PC-9 (cell line): ENCODE data around the gene KCNJ5. TPM values are rescaled to one million over a fixed set of nuclear protein-coding genes. Genes with fewer than 3 reads are reported as not detected.

ENCODE experiments used
- BruUV-seq: library from RNA; stranded (reverse); fragments of 400-500 nt; replicated peaks from 2 replicates; lab custom pipeline; 2021; lab: Mats Ljungman, UMichigan
- CTCF ChIA-PET: fragments of 300-600 bp; sonication (Branson Sonifier 250); formaldehyde crosslinking; loops from one replicate; lab custom pipeline; 2022; ENCODE audit warnings: antibody characterized with exemption; lab: Charles Lee
- POLR2A ChIA-PET: fragments of 300-600 bp; sonication (Branson Sonifier 250); formaldehyde crosslinking; loops from one replicate; lab custom pipeline; 2022; ENCODE audit warnings: antibody characterized with exemption; ENCODE audit not compliant: unreplicated experiment; lab: Charles Lee
- DNase-seq, 2 experiments: peaks; one replicate each; pipeline versions ENCODE4 v3.0.0 to v3.0.0-alpha.2; 2015 to 2022; ENCODE audit warnings: mixed read lengths in 1 of 2
- H2AFZ ChIP-seq: fragments of 200-600 bp; sonication (generic); 2 replicates; pipeline ENCODE4 v1.8.1; 2017; ENCODE audit warnings: antibody characterized with exemption
- H3F3A ChIP-seq: fragments of 200-600 bp; sonication (generic); 2 replicates; pipeline ENCODE4 v1.8.1; 2017; ENCODE audit warnings: antibody characterized with exemption, mild to moderate bottlenecking, low read depth; ENCODE audit not compliant: insufficient read depth
- H3K27ac ChIP-seq: fragments of 200-600 bp; sonication (generic); 2 replicates; pipeline ENCODE4 v1.6.1; 2016; ENCODE audit warnings: mixed run types
- H3K27me3 ChIP-seq: fragments of 200-600 bp; sonication (generic); 2 replicates; pipeline ENCODE4 v1.6.1; 2016; ENCODE audit warnings: low read depth, mixed run types; ENCODE audit not compliant: insufficient read depth
- H3K36me3 ChIP-seq: fragments of 200-600 bp; sonication (generic); 2 replicates; pipeline ENCODE4 v1.6.1; 2016; ENCODE audit warnings: low read depth, mixed run types
- H3K4me1 ChIP-seq: fragments of 200-600 bp; sonication (generic); replicated peaks from 2 replicates; pipeline ENCODE4 v1.6.1; 2016; ENCODE audit warnings: mixed run types; ENCODE audit not compliant: insufficient read depth
- H3K4me2 ChIP-seq: fragments of 200-600 bp; sonication (generic); 2 replicates; pipeline ENCODE4 v1.6.1; 2017; ENCODE audit warnings: mixed run types
- H3K4me3 ChIP-seq: fragments of 200-600 bp; sonication (generic); 2 replicates; pipeline ENCODE4 v1.6.1; 2016; ENCODE audit warnings: mixed run types
- H3K79me2 ChIP-seq: fragments of 200-600 bp; sonication (generic); 2 replicates; pipeline ENCODE4 v1.6.1; 2017; ENCODE audit warnings: low read depth, mixed run types
- H3K9me2 ChIP-seq: fragments of 200-600 bp; sonication (generic); 2 replicates; pipeline ENCODE4 v1.8.1; 2017; ENCODE audit warnings: mild to moderate bottlenecking; ENCODE audit not compliant: insufficient read depth
- H3K9me3 ChIP-seq: fragments of 200-600 bp; sonication (generic); 2 replicates; pipeline ENCODE4 v1.8.1; 2016; ENCODE audit warnings: low read depth; ENCODE audit not compliant: insufficient read depth
- H4K20me1 ChIP-seq: fragments of 200-600 bp; sonication (generic); 2 replicates; pipeline ENCODE4 v1.8.1; 2017; ENCODE audit not compliant: insufficient read depth
- EZH2 ChIP-seq: fragments of 200-600 bp; sonication (generic); IDR thresholded peaks from 2 replicates; pipeline ENCODE4 v1.8.0; 2017; ENCODE audit warnings: antibody characterized with exemption, low read depth
- intact Hi-C: fragments of 100-400 bp; cut with micrococcal nuclease; formaldehyde crosslinking; loops from one replicate; pipeline ENCODE4 v1.10.0; 2022; ENCODE audit not compliant: unreplicated experiment
- total RNA-seq: library from RNA; stranded (reverse); gene quantifications from 2 replicates; pipeline ENCODE4 v1.2.3, GENCODE V29; 2021
- TF ChIP-seq, protein P1 (sequence below): fragments of 200-600 bp; sonication (generic); conservative IDR thresholded peaks from 2 replicates; pipeline ENCODE4 v1.6.1; 2017; ENCODE audit warnings: mixed run types, antibody characterized with exemption, mild to moderate bottlenecking, moderate library complexity

KCNJ5 gene
- total RNA-seq, 1 experiment from 2014 or later, result 0.11 TPM

DNA sequence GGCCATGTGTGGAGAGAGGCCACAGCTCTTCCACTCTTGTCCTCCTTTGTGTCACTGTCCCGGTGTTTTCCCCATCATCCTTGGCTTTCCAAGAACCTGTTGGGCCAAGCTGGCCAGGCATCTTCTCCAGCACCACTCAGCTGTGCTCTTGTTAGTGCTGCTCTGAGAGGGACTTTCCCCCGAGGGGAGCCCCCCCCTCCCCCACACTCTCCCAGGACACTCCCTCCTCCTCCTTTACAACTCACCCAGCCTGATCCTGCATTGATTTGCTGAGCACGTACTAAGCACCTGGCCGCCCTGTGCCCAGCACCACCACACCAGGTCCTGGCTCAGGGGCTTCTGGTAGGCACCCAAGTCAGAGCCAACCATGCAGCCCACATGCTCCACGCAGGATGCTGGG is 38.3 kb downstream of the KCNJ5 start:
- Histone ChIP-seq H3K4me2 (no peak overlapping the region), H3K27ac (no peak overlapping the region), H3K4me1 (no peaks in the 10 kb centered on the region), H4K20me1 (no peaks in the 10 kb centered on the region), H3K4me3 (no peak overlapping the region), H3K27me3 (peaks cover 57% of the 10 kb centered on the region), H3K9me3 (no peaks in the 10 kb centered on the region), H3K36me3 (no peaks in the 10 kb centered on the region), H3K9me2 (no peaks in the 10 kb centered on the region), H3F3A (no peaks in the 10 kb centered on the region), H2AFZ (no peak overlapping the region), H3K79me2 (no peaks in the 10 kb centered on the region)
- intact Hi-C loops, result no loop called here
- DNase-seq, result no peak
- no peak for TF ChIP-seq EZH2
- TF ChIP-seq, protein P1, sequence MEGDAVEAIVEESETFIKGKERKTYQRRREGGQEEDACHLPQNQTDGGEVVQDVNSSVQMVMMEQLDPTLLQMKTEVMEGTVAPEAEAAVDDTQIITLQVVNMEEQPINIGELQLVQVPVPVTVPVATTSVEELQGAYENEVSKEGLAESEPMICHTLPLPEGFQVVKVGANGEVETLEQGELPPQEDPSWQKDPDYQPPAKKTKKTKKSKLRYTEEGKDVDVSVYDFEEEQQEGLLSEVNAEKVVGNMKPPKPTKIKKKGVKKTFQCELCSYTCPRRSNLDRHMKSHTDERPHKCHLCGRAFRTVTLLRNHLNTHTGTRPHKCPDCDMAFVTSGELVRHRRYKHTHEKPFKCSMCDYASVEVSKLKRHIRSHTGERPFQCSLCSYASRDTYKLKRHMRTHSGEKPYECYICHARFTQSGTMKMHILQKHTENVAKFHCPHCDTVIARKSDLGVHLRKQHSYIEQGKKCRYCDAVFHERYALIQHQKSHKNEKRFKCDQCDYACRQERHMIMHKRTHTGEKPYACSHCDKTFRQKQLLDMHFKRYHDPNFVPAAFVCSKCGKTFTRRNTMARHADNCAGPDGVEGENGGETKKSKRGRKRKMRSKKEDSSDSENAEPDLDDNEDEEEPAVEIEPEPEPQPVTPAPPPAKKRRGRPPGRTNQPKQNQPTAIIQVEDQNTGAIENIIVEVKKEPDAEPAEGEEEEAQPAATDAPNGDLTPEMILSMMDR, result no peak
- ChIA-PET CTCF (no interaction called here), POLR2A (no interaction called here)
- BruUV-seq, result no TSS peak

DNA sequence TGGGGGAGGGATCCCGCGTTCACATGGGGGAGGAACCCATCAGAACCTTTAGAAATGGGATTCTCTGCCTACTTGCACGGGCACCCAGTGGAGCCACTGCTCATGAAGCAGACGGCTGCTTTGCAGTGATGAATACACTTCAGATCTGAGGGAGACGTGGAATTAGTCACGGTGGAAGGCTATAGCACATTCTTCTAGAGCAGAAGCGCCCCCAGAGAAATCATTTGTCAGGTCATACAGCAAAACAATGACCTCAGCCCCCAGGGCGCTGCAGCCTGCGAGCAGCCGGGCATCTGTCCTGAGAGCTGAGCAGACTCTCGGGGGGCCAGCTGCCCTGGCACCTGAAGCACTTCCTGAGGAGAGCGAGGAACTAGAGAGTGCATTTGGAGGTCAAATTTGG is 38.8 kb downstream of the KCNJ5 start:
- ChIA-PET POLR2A (no interaction called here), CTCF (interaction anchor here (0.5 kb wide), 1 partner anchor 437 kb away, joined by 3 read pairs; no protein-coding TSS in a partner anchor)
- H3K27ac ChIP-seq, result no peak overlapping the region
- no peak for DNase-seq
- H2AFZ ChIP-seq, result no peak overlapping the region
- no peaks in the 10 kb centered on the region for H3K4me1 ChIP-seq
- H3K27me3 ChIP-seq, result peaks cover 53% of the 10 kb centered on the region; the same call in 1 of the 2 replicates
- H3K4me3 ChIP-seq, result no peak overlapping the region
- BruUV-seq, result no TSS peak
- no peaks in the 10 kb centered on the region for H3F3A ChIP-seq
- no peaks in the 10 kb centered on the region for H3K79me2 ChIP-seq
- H3K36me3 ChIP-seq, result no peaks in the 10 kb centered on the region
- H4K20me1 ChIP-seq, result no peaks in the 10 kb centered on the region
- H3K9me3 ChIP-seq, result no peaks in the 10 kb centered on the region
- no peak overlapping the region for H3K4me2 ChIP-seq
- no peak for TF ChIP-seq EZH2
- TF ChIP-seq, protein P1, result no peak
- H3K9me2 ChIP-seq, result no peaks in the 10 kb centered on the region
- intact Hi-C loops, result no loop called here

DNA sequence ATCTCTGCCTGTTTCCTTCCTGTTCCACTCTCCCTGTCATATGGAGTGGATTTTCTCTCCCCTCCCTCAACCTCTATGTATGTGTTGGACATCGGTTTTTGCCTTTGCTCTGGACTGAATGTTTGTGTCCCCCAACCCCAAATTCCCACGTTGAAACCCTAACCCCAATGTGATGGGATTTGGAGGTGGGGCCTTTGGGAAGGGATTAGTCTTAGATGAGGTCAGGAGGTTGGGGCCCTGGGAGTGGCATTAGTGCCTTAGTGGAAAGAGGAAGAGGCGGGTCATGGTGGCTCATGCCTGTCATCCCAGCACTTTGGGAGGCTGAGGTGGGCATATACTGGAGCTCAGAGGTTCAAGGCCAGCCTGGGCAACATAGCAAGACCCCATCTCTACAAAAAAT is 39.9 kb downstream of the KCNJ5 start:
- intact Hi-C loops, result no loop called here
- ChIA-PET POLR2A (no interaction called here), CTCF (no interaction called here)
- no peak for DNase-seq
- H3K4me1 ChIP-seq, result no peaks in the 10 kb centered on the region
- H2AFZ ChIP-seq, result no peak overlapping the region
- no peak overlapping the region for H3K4me2 ChIP-seq
- no peaks in the 10 kb centered on the region for H3K79me2 ChIP-seq
- H3K9me2 ChIP-seq, result no peaks in the 10 kb centered on the region
- no peak overlapping the region for H3K4me3 ChIP-seq
- H4K20me1 ChIP-seq, result no peaks in the 10 kb centered on the region
- H3K36me3 ChIP-seq, result no peaks in the 10 kb centered on the region
- no peaks in the 10 kb centered on the region for H3F3A ChIP-seq
- TF ChIP-seq, protein P1, result no peak
- no peak for TF ChIP-seq EZH2
- H3K27ac ChIP-seq, result no peak overlapping the region
- peaks cover 51% of the 10 kb centered on the region; the same call in 1 of the 2 replicates for H3K27me3 ChIP-seq
- no peaks in the 10 kb centered on the region for H3K9me3 ChIP-seq
- BruUV-seq, result no TSS peak
